Epithelial cell of proximal tubule (primary cell): ENCODE measurements around the gene EDA2R. TPM values are rescaled to one million over a fixed set of nuclear protein-coding genes. Genes with fewer than 3 reads are reported as not detected.

Experiments
- DNase-seq: peaks from one replicate; pipeline ENCODE4 v3.0.0-alpha.2; 2011; ENCODE audit warnings: low read depth
- H3K4me3 ChIP-seq: 2 replicates; pipeline ENCODE4 v1.5.1; 2011; ENCODE audit warnings: low read depth, mild to moderate bottlenecking, low read length
- CTCF ChIP-seq: conservative IDR thresholded peaks from 2 replicates; pipeline ENCODE4 v1.5.1; 2012; ENCODE audit warnings: low read depth, mild to moderate bottlenecking, low read length
- total RNA-seq: library from RNA; depleted of rRNA; stranded (reverse); fragments of >200 nt; gene quantifications from 2 replicates; pipeline ENCODE4 v1.2.3, GENCODE V29; 2015

Gene EDA2R
- 1.0 and 3.9 TPM in 2 replicates for total RNA-seq

GRCh38 chrX:66638591-66639500, at the start of gene EDA2R:
EDA2R (minus strand) TSS chrX:66639078; CDS start chrX:66616020, 23,058 bp downstream.
- peak; percentile 43 for DNase-seq
- H3K4me3 ChIP-seq = peak within 1 kb of the TSS; percentile 64
- no peak for TF ChIP-seq CTCF

GRCh38 chrX:66684196-66684595, 45.3 kb upstream of the EDA2R start:
- DNase-seq = no peak
- no peak for TF ChIP-seq CTCF
- H3K4me3 ChIP-seq = no peak overlapping the region

- DNase-seq = no peak
- H3K4me3 ChIP-seq = no peak overlapping the region
- no peak for TF ChIP-seq CTCF
These were observed 41.6 kb upstream of the EDA2R start for GRCh38 chrX:66680451-66680850.

GRCh38 chrX:66677430-66677829, 38.6 kb upstream of the EDA2R start:
- TF ChIP-seq CTCF = no peak
- DNase-seq = no peak
- H3K4me3 ChIP-seq = no peak overlapping the region

- no peak for TF ChIP-seq CTCF
- no peak for DNase-seq
These were observed 38.1 kb upstream of the EDA2R start for GRCh38 chrX:66676990-66677389.

GRCh38 chrX:66676413-66676812, 37.5 kb upstream of the EDA2R start:
- DNase-seq = no peak
- no peak for TF ChIP-seq CTCF
- H3K4me3 ChIP-seq = no peak overlapping the region

More at GRCh38 chrX:66676990-66677389, 38.1 kb upstream of the EDA2R start:
- H3K4me3 ChIP-seq = no peak overlapping the region

GRCh38 chrX:66675541-66675940, 36.7 kb upstream of the EDA2R start:
- no peak overlapping the region for H3K4me3 ChIP-seq
- no peak for DNase-seq
- no peak for TF ChIP-seq CTCF
